ENCODE measurements around the gene SLC22A23.

SLC22A23 gene

GRCh38 chr6:3272911-3273547, 183.8 kb downstream of the SLC22A23 start:
- Histone ChIP-seq H3K4me1 (ENCODE audit: insufficient read depth, low read length) (no peaks in the 10 kb centered on the region), H3K9ac (ENCODE audit: low read depth, low read length) (no peak overlapping the region), H3K27ac (ENCODE audit: low read depth, low read length) (no peak overlapping the region), H3K36me3 (ENCODE audit: insufficient read depth, low read length) (peaks cover 54% of the 10 kb centered on the region), H3K27me3 (ENCODE audit: insufficient read depth, low read length) (no peaks in the 10 kb centered on the region), H3K9me3 (ENCODE audit: insufficient read depth, low read depth, low read length) (no peaks in the 10 kb centered on the region), H3K4me3 (ENCODE audit: low read length) (no peak overlapping the region)
- WGBS = 94% methylated on average over 32 of the region's 32 CpGs

- Histone ChIP-seq H3K9ac (ENCODE audit: low read depth, low read length) (no peak overlapping the region), H3K27me3 (ENCODE audit: insufficient read depth, low read length) (no peaks in the 10 kb centered on the region), H3K27ac (ENCODE audit: low read depth, low read length) (no peak overlapping the region), H3K4me3 (ENCODE audit: low read length) (no peak overlapping the region), H3K9me3 (ENCODE audit: insufficient read depth, low read depth, low read length) (no peaks in the 10 kb centered on the region), H3K36me3 (ENCODE audit: insufficient read depth, low read length) (peaks cover 63% of the 10 kb centered on the region), H3K4me1 (ENCODE audit: insufficient read depth, low read length) (no peaks in the 10 kb centered on the region)
- 94% methylated on average over 13 of the region's 13 CpGs for WGBS
Observed at GRCh38 chr6:3271756-3272155, 185.1 kb downstream of the SLC22A23 start.

GRCh38 chr6:3270258-3270657, 186.6 kb downstream of the SLC22A23 start:
- WGBS = 90% methylated on average over 15 of the region's 15 CpGs
- no peak overlapping the region for H3K4me3 ChIP-seq (ENCODE audit: low read length)
- H3K36me3 ChIP-seq (ENCODE audit: insufficient read depth, low read length) = peaks cover 68% of the 10 kb centered on the region
- H3K27me3 ChIP-seq (ENCODE audit: insufficient read depth, low read length) = no peaks in the 10 kb centered on the region
- no peaks in the 10 kb centered on the region for H3K4me1 ChIP-seq (ENCODE audit: insufficient read depth, low read length)
- no peaks in the 10 kb centered on the region for H3K9me3 ChIP-seq (ENCODE audit: insufficient read depth, low read depth, low read length)
- no peak overlapping the region for H3K9ac ChIP-seq (ENCODE audit: low read depth, low read length)
- H3K27ac ChIP-seq (ENCODE audit: low read depth, low read length) = no peak overlapping the region

DNA sequence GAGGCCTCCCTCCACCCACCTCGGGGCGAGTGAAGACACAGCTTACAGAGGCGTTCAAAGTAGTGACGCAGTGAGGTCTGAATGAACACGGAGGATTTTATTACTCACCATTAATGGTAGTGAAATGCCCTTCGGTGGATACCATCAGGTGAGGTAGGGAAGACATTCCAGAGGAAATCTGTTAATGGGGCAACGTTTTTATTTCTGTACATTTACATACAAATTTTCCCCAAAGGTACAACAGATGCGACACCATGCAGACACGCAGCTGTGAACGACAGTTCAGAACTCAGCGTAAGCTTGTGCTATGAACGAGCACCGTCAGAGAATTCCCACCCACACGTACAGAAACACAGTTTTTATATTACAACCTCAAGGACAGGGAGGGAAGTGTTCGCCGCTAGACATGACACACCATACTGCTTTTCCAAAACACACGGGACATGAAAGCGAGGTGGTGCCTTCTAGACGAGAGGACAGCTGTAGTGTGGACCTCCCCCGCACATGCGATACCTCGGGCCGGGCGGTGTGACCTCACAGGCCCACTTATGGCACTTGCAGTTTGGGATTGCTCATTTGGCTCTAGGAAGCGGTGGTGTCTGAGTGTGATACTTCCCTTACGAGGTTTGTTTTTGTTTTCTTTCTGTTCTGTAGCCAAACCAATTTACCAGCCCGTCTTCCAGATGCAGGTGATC, 187.4 kb downstream of the SLC22A23 start:
- H3K4me1 ChIP-seq (ENCODE audit: insufficient read depth, low read length) = no peaks in the 10 kb centered on the region
- no peaks in the 10 kb centered on the region for H3K9me3 ChIP-seq (ENCODE audit: insufficient read depth, low read depth, low read length)
- H3K27ac ChIP-seq (ENCODE audit: low read depth, low read length) = no peak overlapping the region
- no peak overlapping the region for H3K9ac ChIP-seq (ENCODE audit: low read depth, low read length)
- no peak overlapping the region for H3K4me3 ChIP-seq (ENCODE audit: low read length)
- WGBS = 91% methylated on average over 27 of the region's 27 CpGs
- no peaks in the 10 kb centered on the region for H3K27me3 ChIP-seq (ENCODE audit: insufficient read depth, low read length)
- H3K36me3 ChIP-seq (ENCODE audit: insufficient read depth, low read length) = peaks cover 77% of the 10 kb centered on the region

- no peak overlapping the region for H3K27ac ChIP-seq (ENCODE audit: low read depth, low read length)
- 96% methylated on average over 9 of the region's 11 CpGs for WGBS
- H3K9me3 ChIP-seq (ENCODE audit: insufficient read depth, low read depth, low read length) = no peaks in the 10 kb centered on the region
- H3K4me1 ChIP-seq (ENCODE audit: insufficient read depth, low read length) = no peaks in the 10 kb centered on the region
- H3K27me3 ChIP-seq (ENCODE audit: insufficient read depth, low read length) = no peaks in the 10 kb centered on the region
- peaks cover 78% of the 10 kb centered on the region for H3K36me3 ChIP-seq (ENCODE audit: insufficient read depth, low read length)
- no peak overlapping the region for H3K9ac ChIP-seq (ENCODE audit: low read depth, low read length)
- no peak overlapping the region for H3K4me3 ChIP-seq (ENCODE audit: low read length)
Observed at GRCh38 chr6:3268680-3269079, 188.2 kb downstream of the SLC22A23 start.

DNA sequence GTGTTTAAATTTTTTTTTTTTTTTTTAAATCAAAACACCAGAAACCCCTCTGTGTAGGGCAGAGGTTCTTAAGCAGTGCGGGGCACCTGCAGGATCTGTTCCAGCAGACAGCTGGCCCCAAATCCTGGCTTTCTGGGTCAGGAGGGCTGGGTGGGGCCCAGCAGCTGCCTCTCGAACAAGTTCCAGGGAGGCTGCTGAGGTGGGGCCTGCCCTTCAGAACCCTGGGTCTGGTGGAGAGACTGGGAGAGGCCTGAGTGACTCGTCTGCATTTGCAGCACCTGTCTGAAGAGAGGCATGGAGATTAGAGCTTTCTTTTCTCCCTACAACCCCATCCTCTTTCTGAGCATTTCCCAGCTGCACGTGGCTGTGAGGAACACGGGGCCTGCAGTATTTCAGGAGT, 189.7 kb downstream of the SLC22A23 start:
- 89% methylated on average over 5 of the region's 5 CpGs for WGBS
- peaks cover 78% of the 10 kb centered on the region for H3K36me3 ChIP-seq (ENCODE audit: insufficient read depth, low read length)

GRCh38 chr6:3266170-3266569, 190.7 kb downstream of the SLC22A23 start:
- Histone ChIP-seq H3K9ac (ENCODE audit: low read depth, low read length) (no peak overlapping the region), H3K4me1 (ENCODE audit: insufficient read depth, low read length) (no peaks in the 10 kb centered on the region), H3K27ac (ENCODE audit: low read depth, low read length) (no peak overlapping the region), H3K27me3 (ENCODE audit: insufficient read depth, low read length) (no peaks in the 10 kb centered on the region), H3K9me3 (ENCODE audit: insufficient read depth, low read depth, low read length) (no peaks in the 10 kb centered on the region), H3K36me3 (ENCODE audit: insufficient read depth, low read length) (peaks cover 71% of the 10 kb centered on the region), H3K4me3 (ENCODE audit: low read length) (no peak overlapping the region)
- 54% methylated on average over 9 of the region's 9 CpGs for WGBS

More for the DNA sequence above, 189.7 kb downstream of the SLC22A23 start:
- Histone ChIP-seq H3K4me3 (ENCODE audit: low read length) (no peak overlapping the region), H3K4me1 (ENCODE audit: insufficient read depth, low read length) (no peaks in the 10 kb centered on the region), H3K27ac (ENCODE audit: low read depth, low read length) (no peak overlapping the region), H3K9me3 (ENCODE audit: insufficient read depth, low read depth, low read length) (no peaks in the 10 kb centered on the region), H3K27me3 (ENCODE audit: insufficient read depth, low read length) (no peaks in the 10 kb centered on the region), H3K9ac (ENCODE audit: low read depth, low read length) (no peak overlapping the region)

DNA sequence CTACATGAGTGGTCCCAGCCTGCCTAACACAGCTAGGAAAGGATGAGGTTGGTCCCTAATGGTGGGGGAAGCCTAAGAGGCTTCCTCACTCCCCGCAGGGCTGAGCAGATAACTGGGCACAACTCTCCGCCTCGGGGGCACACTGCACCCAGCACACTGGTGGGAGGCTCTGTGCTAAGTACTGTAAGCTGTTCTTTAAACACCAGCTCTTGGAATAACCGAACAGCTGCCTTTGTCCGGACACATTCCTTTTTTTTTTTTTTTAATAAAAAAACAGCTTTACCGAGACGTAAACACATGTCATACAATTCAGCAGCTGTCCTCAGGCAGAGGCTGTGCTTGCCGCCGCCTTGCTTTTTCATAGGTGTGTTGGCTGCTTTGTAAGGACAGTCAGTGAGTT, 191.2 kb downstream of the SLC22A23 start:
- Histone ChIP-seq H3K9me3 (ENCODE audit: insufficient read depth, low read depth, low read length) (no peaks in the 10 kb centered on the region), H3K4me1 (ENCODE audit: insufficient read depth, low read length) (no peaks in the 10 kb centered on the region; the same call in 1 of the 2 replicates), H3K4me3 (ENCODE audit: low read length) (no peak overlapping the region), H3K27me3 (ENCODE audit: insufficient read depth, low read length) (no peaks in the 10 kb centered on the region), H3K9ac (ENCODE audit: low read depth, low read length) (no peak overlapping the region), H3K36me3 (ENCODE audit: insufficient read depth, low read length) (peaks cover 66% of the 10 kb centered on the region), H3K27ac (ENCODE audit: low read depth, low read length) (no peak overlapping the region)
- WGBS = 76% methylated on average over 9 of the region's 9 CpGs

DNA sequence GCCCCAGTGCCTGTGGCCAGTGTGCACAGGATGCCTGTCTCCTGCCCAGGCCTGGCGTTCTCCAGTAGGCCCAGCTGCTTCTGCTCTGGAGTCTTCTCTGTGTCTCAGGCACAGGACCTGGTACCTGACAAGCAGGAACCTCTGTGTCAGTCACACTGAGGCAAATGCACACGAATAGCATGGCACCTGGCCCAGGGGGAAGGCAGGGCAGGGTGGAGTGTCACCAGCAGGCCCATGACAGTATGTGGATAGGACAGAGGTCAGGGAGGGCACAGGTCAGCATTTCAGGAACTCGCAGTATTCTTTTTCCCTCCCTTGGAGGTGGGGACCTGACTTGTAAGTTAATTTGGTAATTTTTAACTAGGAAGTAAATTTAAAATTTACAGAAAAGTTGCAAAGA, 192.5 kb downstream of the SLC22A23 start:
- WGBS = 92% methylated on average over 3 of the region's 3 CpGs
- H3K9me3 ChIP-seq (ENCODE audit: insufficient read depth, low read depth, low read length) = no peaks in the 10 kb centered on the region
- H3K36me3 ChIP-seq (ENCODE audit: insufficient read depth, low read length) = peaks cover 53% of the 10 kb centered on the region
- H3K4me3 ChIP-seq (ENCODE audit: low read length) = no peak overlapping the region
- H3K27me3 ChIP-seq (ENCODE audit: insufficient read depth, low read length) = no peaks in the 10 kb centered on the region
- no peak overlapping the region for H3K9ac ChIP-seq (ENCODE audit: low read depth, low read length)
- H3K27ac ChIP-seq (ENCODE audit: low read depth, low read length) = no peak overlapping the region
- no peaks in the 10 kb centered on the region; the same call in 1 of the 2 replicates for H3K4me1 ChIP-seq (ENCODE audit: insufficient read depth, low read length)

- H3K9ac ChIP-seq (ENCODE audit: low read depth, low read length) = no peak overlapping the region
- peaks cover 5% of the 10 kb centered on the region; the same call in 1 of the 2 replicates for H3K4me1 ChIP-seq (ENCODE audit: insufficient read depth, low read length)
- no peaks in the 10 kb centered on the region for H3K27me3 ChIP-seq (ENCODE audit: insufficient read depth, low read length)
- H3K9me3 ChIP-seq (ENCODE audit: insufficient read depth, low read depth, low read length) = no peaks in the 10 kb centered on the region
- peaks cover 42% of the 10 kb centered on the region for H3K36me3 ChIP-seq (ENCODE audit: insufficient read depth, low read length)
- no peak overlapping the region for H3K4me3 ChIP-seq (ENCODE audit: low read length)
- H3K27ac ChIP-seq (ENCODE audit: low read depth, low read length) = no peak overlapping the region
- 94% methylated on average over 6 of the region's 6 CpGs for WGBS
Observed at GRCh38 chr6:3263096-3263495, 193.8 kb downstream of the SLC22A23 start.

DNA sequence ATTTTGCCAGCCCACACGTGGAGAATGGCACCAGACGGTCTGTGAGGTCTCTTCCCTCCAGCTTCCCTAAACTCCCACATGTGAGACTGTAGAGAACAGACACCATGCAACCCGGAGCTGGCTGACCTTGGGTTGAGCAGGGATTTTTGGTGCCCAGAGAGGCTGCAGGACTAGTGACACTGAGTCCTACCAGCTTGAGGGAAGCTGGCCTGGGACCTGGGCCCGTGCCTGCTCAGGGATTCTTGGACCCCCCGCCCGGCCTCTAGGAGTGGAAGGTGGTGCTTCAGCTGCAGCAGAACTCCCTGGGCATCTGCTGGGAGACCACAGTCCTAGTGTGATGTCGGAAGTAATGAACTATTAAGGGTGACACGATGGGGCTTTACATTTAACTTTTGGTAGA, 194.9 kb downstream of the SLC22A23 start:
- Histone ChIP-seq H3K27me3 (ENCODE audit: insufficient read depth, low read length) (no peaks in the 10 kb centered on the region), H3K9me3 (ENCODE audit: insufficient read depth, low read depth, low read length) (no peaks in the 10 kb centered on the region), H3K4me3 (ENCODE audit: low read length) (no peak overlapping the region), H3K36me3 (ENCODE audit: insufficient read depth, low read length) (peaks cover 33% of the 10 kb centered on the region), H3K27ac (ENCODE audit: low read depth, low read length) (no peak overlapping the region), H3K4me1 (ENCODE audit: insufficient read depth, low read length) (peaks cover 6% of the 10 kb centered on the region; the same call in 1 of the 2 replicates), H3K9ac (ENCODE audit: low read depth, low read length) (no peak overlapping the region)
- whole genome bisulfite sequencing = 72% methylated on average over 8 of the region's 8 CpGs
